Activated CD4-positive, CD25-positive, alpha-beta regulatory T cell treated with anti-CD3 and anti-CD28 coated beads, Interleukin-2, amount 50 U/mL, for 24 hours (primary cell): ENCODE data around the gene ATP5F1B.

ENCODE experiments used
- ATAC-seq, 2 donors: fragments of 150-1000 bp; cut with Tn5 transposase; one replicate each; pipeline ENCODE4 v1.10.0; 2021; ENCODE audit warnings: mild to moderate bottlenecking in 1 of 2, moderate library complexity in 1 of 2

The ATP5F1B gene

GRCh38 chr12:56616244-56616643, 29.5 kb downstream of the ATP5F1B start:
- ATAC-seq, result no peak

- no peak for ATAC-seq
Measured at GRCh38 chr12:56614627-56615026, 31.2 kb downstream of the ATP5F1B start.

DNA sequence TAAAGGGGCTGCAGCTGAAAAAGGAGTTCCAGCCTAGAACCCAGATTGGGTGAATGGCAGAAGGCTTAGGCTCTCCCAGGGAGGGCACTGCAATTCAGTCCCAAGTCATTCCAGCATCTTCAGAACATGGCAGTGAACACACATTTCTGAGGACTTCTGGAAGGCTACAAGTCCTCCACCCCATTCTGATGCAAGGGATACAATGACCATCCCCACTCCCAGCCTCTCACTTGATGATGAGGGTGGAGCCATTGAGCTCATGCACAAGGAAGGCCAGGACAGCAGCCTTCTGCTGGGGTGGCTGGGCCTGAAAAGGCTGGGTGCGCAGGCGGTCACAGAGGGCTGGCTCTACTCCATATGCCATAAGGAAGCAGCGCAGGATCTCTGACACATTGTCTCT, 41.4 kb downstream of the ATP5F1B start:
- no peak for ATAC-seq

DNA sequence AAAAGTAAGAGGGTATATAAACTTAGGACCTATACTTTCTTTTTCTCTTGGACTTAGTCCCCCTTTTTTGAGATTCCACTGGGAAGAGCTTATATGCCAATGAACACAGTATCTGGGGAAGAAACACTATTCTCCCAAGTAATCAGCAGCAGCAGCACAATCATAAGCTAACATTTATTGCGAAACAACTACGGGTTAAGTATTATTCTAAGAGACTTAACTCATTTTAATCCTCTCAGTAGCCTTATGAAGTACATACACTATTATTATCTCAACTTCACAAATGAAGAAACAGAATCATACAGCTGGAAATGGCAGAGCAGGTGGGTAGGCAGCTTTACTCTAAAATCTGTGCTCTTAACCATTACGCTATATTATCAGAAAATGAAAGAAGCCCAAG, 43.5 kb downstream of the ATP5F1B start:
- no peak for ATAC-seq

DNA sequence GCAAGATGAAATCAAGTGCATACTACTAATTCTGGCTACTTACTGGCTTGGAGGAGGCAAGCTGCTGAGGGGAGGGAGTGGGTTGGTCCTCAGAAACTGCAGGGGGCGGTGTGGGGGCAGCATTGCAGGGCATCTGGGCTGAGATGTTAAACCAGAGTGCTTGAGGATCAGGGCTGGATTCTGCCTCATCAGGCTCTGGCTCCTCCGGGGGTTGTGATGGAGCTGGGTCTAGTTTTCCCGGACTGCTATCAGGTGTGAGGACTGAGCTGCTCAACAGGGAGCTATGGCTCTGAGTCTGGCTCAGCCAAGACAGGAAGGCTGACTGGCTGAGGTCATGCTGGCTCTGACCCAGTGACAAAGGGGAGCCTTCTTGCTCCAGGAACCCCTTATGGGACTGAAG, 44.3 kb downstream of the ATP5F1B start:
- peak in 1 of 2 donors; percentile 53 for ATAC-seq

DNA sequence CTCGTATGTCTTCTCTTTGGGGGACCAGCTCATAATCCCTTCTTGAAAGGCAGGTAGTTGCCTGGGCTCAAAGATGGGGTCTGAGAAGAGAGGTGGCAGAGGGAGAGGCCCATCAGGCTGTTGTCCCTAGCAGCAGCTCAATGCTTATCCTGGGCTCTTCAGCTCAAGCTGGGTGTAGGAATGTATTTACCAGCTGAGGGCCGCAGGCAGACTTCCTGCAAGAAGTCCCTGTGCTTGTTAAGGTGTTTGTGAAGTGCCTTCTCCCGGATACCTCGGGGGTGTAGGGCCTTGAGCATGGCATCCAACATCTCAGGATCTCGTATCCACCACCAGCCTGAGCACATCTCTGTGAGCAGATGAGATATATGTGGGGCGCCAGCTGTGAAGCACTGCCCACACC, 45.0 kb downstream of the ATP5F1B start:
- no peak for ATAC-seq

GRCh38 chr12:56599797-56600196, 46.0 kb downstream of the ATP5F1B start:
- ATAC-seq, result no peak

- ATAC-seq, result no peak
Measured at GRCh38 chr12:56599041-56599440, 46.7 kb downstream of the ATP5F1B start.

DNA sequence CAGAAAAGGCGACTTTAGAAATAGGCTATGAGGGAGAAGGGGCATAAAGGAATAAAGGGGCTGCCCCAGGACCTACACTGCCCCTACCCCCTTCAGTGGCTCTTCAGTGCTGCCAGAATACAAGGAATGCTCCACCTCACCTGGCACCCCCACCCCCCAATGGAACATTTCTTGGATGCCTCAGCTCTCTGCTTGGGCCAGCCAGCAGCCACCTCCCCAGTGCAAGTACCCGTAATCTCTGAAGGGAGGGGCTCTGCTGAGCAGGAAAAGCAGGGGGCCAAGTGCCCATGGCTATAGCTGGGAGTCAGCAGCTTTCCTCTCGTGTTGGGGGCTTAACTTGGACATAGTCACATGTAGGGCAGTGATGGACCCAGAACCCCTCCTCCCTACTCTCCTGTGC, 49.0 kb downstream of the ATP5F1B start:
- no peak for ATAC-seq

- ATAC-seq, result peak; percentile 41 to 61
Measured at GRCh38 chr12:56593909-56594621, 51.7 kb downstream of the ATP5F1B start.

DNA sequence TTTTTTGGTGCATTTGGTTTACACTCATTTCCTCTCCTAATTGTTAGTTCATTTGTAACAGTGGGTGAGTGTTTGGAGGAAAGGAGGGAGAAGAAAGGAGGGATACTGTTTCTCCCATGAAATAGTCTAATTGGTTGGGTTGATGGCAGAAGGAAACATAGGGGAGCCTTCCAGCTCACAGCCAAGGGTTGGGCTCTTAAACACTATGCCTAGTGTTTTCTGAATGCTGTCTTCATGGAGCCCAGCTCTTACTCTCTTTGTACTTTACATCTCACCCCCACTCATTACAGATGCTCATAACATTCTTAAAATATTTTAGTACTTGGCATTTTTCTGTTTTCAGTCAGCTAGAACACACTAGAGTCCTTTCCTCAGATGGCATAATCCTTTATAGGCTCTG, 53.8 kb downstream of the ATP5F1B start:
- ATAC-seq, result no peak

GRCh38 chr12:56591126-56591525, 54.7 kb downstream of the ATP5F1B start:
- ATAC-seq, result no peak

GRCh38 chr12:56590237-56590830, 55.5 kb downstream of the ATP5F1B start:
- peak in 1 of 2 donors; percentile 54 for ATAC-seq

GRCh38 chr12:56589783-56590182, 56.0 kb downstream of the ATP5F1B start:
- ATAC-seq, result no peak
